HG03095 (cell line): ENCODE data around the gene METAP2.

Source experiments
- ATAC-seq: cut with Tn5 transposase; IDR thresholded peaks from one replicate; pipeline ENCODE4 v1.9.1; 2021; ENCODE audit warnings: moderate library complexity; ENCODE audit not compliant: unreplicated experiment

METAP2 gene

GRCh38 chr12:95548539-95549391, 74.8 kb downstream of the METAP2 start:
- ATAC-seq, result no peak

GRCh38 chr12:95549392-95550084, 75.6 kb downstream of the METAP2 start:
- ATAC-seq, result no peak

- ATAC-seq, result no peak
Measured at GRCh38 chr12:95551305-95551704, 77.4 kb downstream of the METAP2 start, which contains the start of gene USP44. Gene USP44 (minus strand): TSS chr12:95551476. CDS start chr12:95534256, 17,220 bp downstream.

- no peak for ATAC-seq
Measured at GRCh38 chr12:95551913-95552516, 78.1 kb downstream of the METAP2 start.

GRCh38 chr12:95553197-95553943, 79.4 kb downstream of the METAP2 start:
- ATAC-seq, result no peak

- no peak for ATAC-seq
Measured at GRCh38 chr12:95554532-95555071, 80.7 kb downstream of the METAP2 start.

- ATAC-seq, result no peak
Measured at GRCh38 chr12:95557625-95558024, 83.7 kb downstream of the METAP2 start.
